ENCODE measurements around the gene TP53I11. TPM values are rescaled to one million over a fixed set of nuclear protein-coding genes. Genes with fewer than 3 reads are reported as not detected.

The TP53I11 gene
- total RNA-seq, 1 experiment from 2014 or later = 94.2 TPM

GRCh38 chr11:44976576-44976975 lies 25.9 kb upstream of the TP53I11 start:
- Histone ChIP-seq H3K79me2 (ENCODE audit: insufficient read depth, low read length) (no peaks in the 10 kb centered on the region), H3K4me1 (ENCODE audit: insufficient read depth, low read length) (peaks cover 10% of the 10 kb centered on the region; the same call in 1 of the 2 replicates), H3K4ac (ENCODE audit: low read depth, low read length) (no peak overlapping the region), H4K20me1 (ENCODE audit: control insufficient read depth, insufficient read depth, insufficient read length) (no peaks in the 10 kb centered on the region), H2AFZ (ENCODE audit: low read length) (no peak overlapping the region), H3K27me3 (ENCODE audit: insufficient read depth, low read length) (no peaks in the 10 kb centered on the region), H4K5ac (ENCODE audit: insufficient read length, low read depth, low read length) (no peak overlapping the region), H3K27ac (ENCODE audit: insufficient read length, low read depth, low read length) (no peak overlapping the region), H2BK15ac (ENCODE audit: low read depth, low read length) (no peak overlapping the region), H3K9me3 (ENCODE audit: control insufficient read depth, low read depth, low read length) (no peaks in the 10 kb centered on the region), H3T11ph (ENCODE audit: low read length) (no peak overlapping the region), H2BK12ac (ENCODE audit: insufficient read length, low read depth, low read length) (no peak overlapping the region), H3K56ac (ENCODE audit: insufficient read length, low read depth, low read length) (no peak overlapping the region), H3K23me2 (ENCODE audit: insufficient read length, low read depth, low read length, poor library complexity, severe bottlenecking) (no peaks in the 10 kb centered on the region), H4K91ac (ENCODE audit: insufficient read length, low read depth, low read length) (no peak overlapping the region), H4K8ac (replicated peaks; ENCODE audit: insufficient read length, low read depth, low read length) (no peak overlapping the region), H3K23ac (ENCODE audit: insufficient read length, low read depth, low read length) (no peak overlapping the region), H3K4me2 (ENCODE audit: insufficient read depth, insufficient read length, low read length) (no peak overlapping the region), H3K14ac (ENCODE audit: insufficient read depth, low read length) (no peak overlapping the region), H2AK5ac (ENCODE audit: insufficient read length, low read length) (no peak overlapping the region), H2BK20ac (ENCODE audit: low read depth, low read length, poor library complexity, severe bottlenecking) (no peak overlapping the region), H2BK120ac (ENCODE audit: low read depth, low read length, poor library complexity, severe bottlenecking) (no peak overlapping the region), H3K79me1 (ENCODE audit: insufficient read depth, low read depth, low read length, poor library complexity, severe bottlenecking) (no peaks in the 10 kb centered on the region), H2BK5ac (ENCODE audit: insufficient read length, low read length) (no peak overlapping the region), H3K9ac (ENCODE audit: extremely low read depth, insufficient read length, low read length) (no peak overlapping the region), H3K18ac (ENCODE audit: insufficient read length, low read depth, low read length) (no peak overlapping the region)
- H3K36me3 Mint-ChIP-seq (ENCODE audit: insufficient read depth in 1 of 3, low read depth in 3 of 3) = peaks cover 0 to 2% (median 0%) of the 10 kb centered on the region in 3 experiments; a peak in 2 of 7 replicates
- WGBS (ENCODE audit: extremely low coverage, insufficient read length, low lambda C conversion rate) = no CpG with 5 or more reads among the region's 5 CpGs
- H3K27ac Mint-ChIP-seq = no peak overlapping the region
- H3K9me3 Mint-ChIP-seq = peaks cover under 1 to 2% of the 10 kb centered on the region in 2 experiments; a peak in 3 of 5 replicates
- no peak overlapping the region for H3K4me3 Mint-ChIP-seq
- H3K27me3 Mint-ChIP-seq (ENCODE audit: low read depth) = peaks cover 1% of the 10 kb centered on the region; the same call in 1 of the 2 replicates
- TF ChIP-seq CTCF (conservative IDR thresholded peaks at IDR 0.05) = no peak
- peaks cover 39 to 42% of the 10 kb centered on the region in 2 experiments for H3K4me1 Mint-ChIP-seq
- no peak for DNase-seq
